IPS-15b (cell line): ENCODE data around the gene MS4A8.
"Not testable (repeated sequence)": the region's sequence is repeated elsewhere in the genome, so short reads cannot be mapped to it uniquely, and the experiment has no call there.

Source experiments
- H3K27me3 ChIP-seq: one replicate; pipeline ENCODE4 v1.6.1; 2013; ENCODE audit warnings: low read length; ENCODE audit not compliant: control insufficient read depth, insufficient read depth
- H3K36me3 ChIP-seq: one replicate; pipeline ENCODE4 v1.6.1; 2013; ENCODE audit warnings: low read length; ENCODE audit not compliant: control insufficient read depth, insufficient read depth
- H3K4me1 ChIP-seq: one replicate; pipeline ENCODE4 v1.6.1; 2013; ENCODE audit warnings: mild to moderate bottlenecking, low read length; ENCODE audit not compliant: control insufficient read depth, insufficient read depth
- H3K4me3 ChIP-seq: one replicate; pipeline ENCODE4 v1.5.1; 2013; ENCODE audit warnings: low read depth, low read length
- H3K9ac ChIP-seq: one replicate; pipeline ENCODE4 v1.6.1; 2013; ENCODE audit warnings: low read depth, mild to moderate bottlenecking, low read length
- H3K9me3 ChIP-seq: one replicate; pipeline ENCODE4 v1.6.1; 2013; ENCODE audit warnings: mild to moderate bottlenecking, low read length; ENCODE audit not compliant: control insufficient read depth, insufficient read depth

Gene MS4A8

DNA sequence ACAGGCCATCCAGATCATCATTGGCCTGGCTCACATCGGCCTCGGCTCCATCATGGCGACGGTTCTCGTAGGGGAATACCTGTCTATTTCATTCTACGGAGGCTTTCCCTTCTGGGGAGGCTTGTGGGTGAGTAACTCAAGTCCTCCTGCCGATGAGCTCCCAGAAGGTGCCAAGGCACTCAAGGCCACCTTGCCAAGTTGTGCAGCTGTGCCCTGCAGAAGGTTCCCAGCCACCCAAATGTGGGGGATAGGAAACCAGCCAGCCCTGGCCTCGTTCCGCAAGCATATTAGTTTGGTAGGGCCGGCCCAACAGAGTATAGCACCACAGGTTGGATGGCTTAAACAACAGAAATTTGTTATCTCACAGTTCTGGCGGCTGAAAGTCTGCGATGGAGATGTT is 4.0 kb downstream of the MS4A8 start:
- Histone ChIP-seq H3K9me3 (no peaks in the 10 kb centered on the region), H3K27me3 (peaks cover 2% of the 10 kb centered on the region), H3K9ac (no peak overlapping the region), H3K36me3 (no peaks in the 10 kb centered on the region), H3K4me1 (no peaks in the 10 kb centered on the region), H3K4me3 (no peak overlapping the region)

DNA sequence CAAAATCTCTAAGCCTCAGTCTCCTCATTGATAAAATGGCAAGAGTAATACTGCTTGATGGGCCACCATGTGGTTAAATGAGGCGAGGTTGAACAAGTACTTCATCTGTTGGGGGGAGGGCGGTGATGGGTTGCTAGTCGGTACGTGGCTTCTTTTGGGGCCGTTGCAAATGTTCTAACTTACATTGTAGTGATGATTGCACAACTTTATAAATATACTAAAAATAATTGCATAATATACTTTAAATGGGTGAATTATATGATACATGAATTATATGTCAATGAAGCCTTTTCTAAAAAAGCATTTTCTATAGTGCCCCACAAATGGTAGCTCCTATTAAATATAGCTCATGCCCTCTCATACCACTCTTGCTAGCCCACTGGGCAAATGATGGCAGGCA is 6.5 kb downstream of the MS4A8 start:
- Histone ChIP-seq H3K27me3 (peaks cover 2% of the 10 kb centered on the region), H3K4me3 (no peak overlapping the region), H3K36me3 (no peaks in the 10 kb centered on the region), H3K9me3 (no peaks in the 10 kb centered on the region), H3K9ac (no peak overlapping the region), H3K4me1 (no peaks in the 10 kb centered on the region)

DNA sequence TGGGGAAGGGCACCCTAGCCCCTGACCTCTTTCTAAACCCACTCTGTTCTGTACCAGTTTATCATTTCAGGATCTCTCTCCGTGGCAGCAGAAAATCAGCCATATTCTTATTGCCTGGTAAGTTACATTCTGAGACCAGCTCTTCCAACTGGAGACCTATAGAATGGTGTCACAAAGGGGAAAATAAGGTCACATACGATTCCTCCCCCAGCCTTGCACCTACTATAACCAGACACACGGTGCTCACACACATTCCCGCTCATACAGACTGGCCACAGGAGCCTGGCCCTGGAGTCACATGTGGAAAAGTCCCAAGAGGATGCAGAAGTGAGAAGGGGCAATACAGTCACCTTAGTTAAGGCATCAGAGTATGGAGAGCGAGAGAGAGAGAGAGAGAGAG is 7.5 kb downstream of the MS4A8 start:
- peaks cover 2% of the 10 kb centered on the region for H3K27me3 ChIP-seq
- H3K9me3 ChIP-seq = no peaks in the 10 kb centered on the region
- H3K36me3 ChIP-seq = no peaks in the 10 kb centered on the region
- no peaks in the 10 kb centered on the region for H3K4me1 ChIP-seq
- no peak overlapping the region for H3K4me3 ChIP-seq
- H3K9ac ChIP-seq = no peak overlapping the region

- no peaks in the 10 kb centered on the region for H3K36me3 ChIP-seq
- H3K4me1 ChIP-seq = no peaks in the 10 kb centered on the region
- H3K9ac ChIP-seq = no peak overlapping the region
- no peaks in the 10 kb centered on the region for H3K9me3 ChIP-seq
- H3K4me3 ChIP-seq = no peak overlapping the region
- no peaks in the 10 kb centered on the region for H3K27me3 ChIP-seq
Observed at GRCh38 chr11:60710482-60710881, 11.1 kb downstream of the MS4A8 start.

DNA sequence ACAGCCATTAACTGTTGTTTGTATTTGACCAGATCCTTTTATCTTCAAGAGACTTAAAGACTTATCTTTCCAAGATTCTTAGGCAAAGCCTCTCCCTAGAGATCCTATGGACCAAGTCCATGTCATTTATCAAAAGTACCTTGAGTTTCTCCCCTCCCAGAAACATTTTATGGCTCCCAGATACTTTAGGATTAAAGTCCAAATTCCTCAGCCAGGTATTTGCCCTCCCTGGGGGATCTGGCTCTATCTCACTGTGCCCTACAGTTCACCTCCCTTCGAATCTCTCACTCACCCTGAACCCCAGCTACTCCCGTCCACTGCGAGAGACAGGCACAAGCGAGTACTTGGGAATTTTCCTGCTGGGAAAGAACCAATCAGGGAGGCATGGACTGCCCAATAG is 11.9 kb downstream of the MS4A8 start:
- no peaks in the 10 kb centered on the region for H3K36me3 ChIP-seq
- H3K4me1 ChIP-seq = no peaks in the 10 kb centered on the region

GRCh38 chr11:60713423-60713822 is 14.0 kb downstream of the MS4A8 start:
- H3K9me3 ChIP-seq, H3K4me3 ChIP-seq, H3K27me3 ChIP-seq, H3K9ac ChIP-seq, H3K4me1 ChIP-seq, H3K36me3 ChIP-seq: not testable (repeated sequence)

More for the DNA sequence above, 11.9 kb downstream of the MS4A8 start:
- Histone ChIP-seq H3K9me3 (no peaks in the 10 kb centered on the region), H3K4me3 (no peak overlapping the region), H3K9ac (no peak overlapping the region), H3K27me3 (no peaks in the 10 kb centered on the region)

DNA sequence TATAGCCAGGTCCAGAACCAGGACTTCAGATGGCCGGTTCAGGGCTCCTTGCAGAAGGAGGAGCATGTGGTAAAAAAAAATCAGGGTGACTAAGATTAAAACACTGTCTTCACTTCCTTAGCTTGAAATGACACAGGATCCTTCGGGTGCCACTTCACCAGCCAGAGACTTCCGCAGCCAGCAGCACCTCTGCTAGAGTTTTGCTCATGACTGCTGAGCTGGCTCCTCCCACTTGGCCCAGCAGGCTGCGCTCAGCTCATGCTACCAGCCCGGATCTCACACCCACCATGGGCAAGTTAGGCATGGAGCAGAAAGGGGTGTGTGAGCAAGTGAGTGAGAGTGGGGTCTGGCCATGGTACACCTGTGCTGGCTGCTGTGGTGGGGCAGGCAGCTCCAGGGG is 18.5 kb downstream of the MS4A8 start:
- Histone ChIP-seq H3K9ac (no peak overlapping the region), H3K9me3 (peaks cover 5% of the 10 kb centered on the region), H3K4me1 (no peaks in the 10 kb centered on the region), H3K4me3 (no peak overlapping the region), H3K36me3 (no peaks in the 10 kb centered on the region), H3K27me3 (no peaks in the 10 kb centered on the region)

- Histone ChIP-seq H3K36me3 (no peaks in the 10 kb centered on the region), H3K4me1 (no peaks in the 10 kb centered on the region), H3K9ac (no peak overlapping the region), H3K4me3 (no peak overlapping the region), H3K9me3 (peaks cover 5% of the 10 kb centered on the region), H3K27me3 (no peaks in the 10 kb centered on the region)
Observed at GRCh38 chr11:60718524-60719316, 19.3 kb downstream of the MS4A8 start.

GRCh38 chr11:60719391-60719790 is 20.0 kb downstream of the MS4A8 start:
- Histone ChIP-seq H3K9me3 (peaks cover 5% of the 10 kb centered on the region), H3K4me1 (no peaks in the 10 kb centered on the region), H3K36me3 (no peaks in the 10 kb centered on the region), H3K4me3 (no peak overlapping the region), H3K27me3 (no peaks in the 10 kb centered on the region), H3K9ac (no peak overlapping the region)

- Histone ChIP-seq H3K36me3 (no peaks in the 10 kb centered on the region), H3K4me3 (no peak overlapping the region), H3K9ac (no peak overlapping the region), H3K9me3 (peaks cover 5% of the 10 kb centered on the region), H3K27me3 (peaks cover 4% of the 10 kb centered on the region), H3K4me1 (no peaks in the 10 kb centered on the region)
Observed at GRCh38 chr11:60720460-60720859, 21.0 kb downstream of the MS4A8 start.

- H3K9ac ChIP-seq = no peak within 1 kb of the TSS
- H3K4me1 ChIP-seq = no peaks in the 10 kb centered on the region
- no peaks in the 10 kb centered on the region for H3K36me3 ChIP-seq
- no peaks in the 10 kb centered on the region for H3K9me3 ChIP-seq
- peaks cover 4% of the 10 kb centered on the region for H3K27me3 ChIP-seq
- no peak within 1 kb of the TSS for H3K4me3 ChIP-seq
Observed at GRCh38 chr11:60724420-60724819, 25.0 kb downstream of the MS4A8 start, which contains the start of gene MS4A18. MS4A18 (plus strand) TSS chr11:60724720.

DNA sequence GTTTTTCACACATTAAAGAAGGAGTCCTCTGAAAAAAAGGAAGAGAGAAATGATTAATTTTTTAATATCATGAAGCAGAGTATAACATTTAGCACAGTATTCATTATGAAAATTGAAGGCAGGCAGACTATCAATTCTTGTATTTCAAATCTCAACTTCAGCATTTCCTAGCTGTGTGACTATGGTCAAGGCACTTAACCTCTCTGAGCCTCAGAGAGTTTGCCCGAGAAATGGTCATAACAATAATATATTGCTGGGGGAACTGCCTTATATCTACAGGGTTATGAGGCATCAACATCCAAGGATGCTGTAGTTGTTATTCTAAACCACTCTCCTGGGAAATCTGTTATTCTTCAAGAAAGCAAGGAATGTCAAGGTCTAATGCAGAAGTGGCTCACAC is 26.2 kb downstream of the MS4A8 start:
- H3K4me1 ChIP-seq = no peaks in the 10 kb centered on the region
- H3K27me3 ChIP-seq = peaks cover 4% of the 10 kb centered on the region
- no peaks in the 10 kb centered on the region for H3K36me3 ChIP-seq
- H3K9me3 ChIP-seq = no peaks in the 10 kb centered on the region
- H3K9ac ChIP-seq = no peak overlapping the region
- no peak overlapping the region for H3K4me3 ChIP-seq
